Measurements from ENCODE around the gene RAD23B.

The RAD23B gene

GRCh38 chr9:107269254-107269653, 13.8 kb upstream of the RAD23B start:
- no peak overlapping the region for H3K4me3 ChIP-seq (ENCODE audit: low read length)
- no peak for DNase-seq (ENCODE audit: low read depth)
- no peak for TF ChIP-seq CTCF (conservative IDR thresholded peaks at IDR 0.05; ENCODE audit: low read depth, low read length)

GRCh38 chr9:107269681-107270080, 13.4 kb upstream of the RAD23B start:
- DNase-seq (ENCODE audit: low read depth), result no peak
- TF ChIP-seq CTCF (conservative IDR thresholded peaks at IDR 0.05; ENCODE audit: low read depth, low read length), result no peak
- H3K4me3 ChIP-seq (ENCODE audit: low read length), result no peak overlapping the region

- H3K4me3 ChIP-seq (ENCODE audit: low read length), result no peak overlapping the region
- DNase-seq (ENCODE audit: low read depth), result no peak
- no peak for TF ChIP-seq CTCF (conservative IDR thresholded peaks at IDR 0.05; ENCODE audit: low read depth, low read length)
Observed at GRCh38 chr9:107270082-107270481, 13.0 kb upstream of the RAD23B start.

GRCh38 chr9:107270580-107270979, 12.5 kb upstream of the RAD23B start:
- H3K4me3 ChIP-seq (ENCODE audit: low read length), result no peak overlapping the region
- TF ChIP-seq CTCF (conservative IDR thresholded peaks at IDR 0.05; ENCODE audit: low read depth, low read length), result no peak
- no peak for DNase-seq (ENCODE audit: low read depth)

- DNase-seq (ENCODE audit: low read depth), result no peak
- H3K4me3 ChIP-seq (ENCODE audit: low read length), result no peak overlapping the region
- no peak for TF ChIP-seq CTCF (conservative IDR thresholded peaks at IDR 0.05; ENCODE audit: low read depth, low read length)
Observed at GRCh38 chr9:107273634-107274033, 9.4 kb upstream of the RAD23B start.

- TF ChIP-seq CTCF (conservative IDR thresholded peaks at IDR 0.05; ENCODE audit: low read depth, low read length), result no peak
- no peak overlapping the region for H3K4me3 ChIP-seq (ENCODE audit: low read length)
- no peak for DNase-seq (ENCODE audit: low read depth)
Observed at GRCh38 chr9:107274096-107274495, 9.0 kb upstream of the RAD23B start.

GRCh38 chr9:107274953-107275422, 8.1 kb upstream of the RAD23B start:
- no peak for TF ChIP-seq CTCF (conservative IDR thresholded peaks at IDR 0.05; ENCODE audit: low read depth, low read length)
- peak; percentile 83 for DNase-seq (ENCODE audit: low read depth)
- no peak overlapping the region for H3K4me3 ChIP-seq (ENCODE audit: low read length)

Data from retinal pigment epithelial cell (primary cell).